Adrenal gland (tissue), 12 donors: Measurements from ENCODE around the gene UGDH. TPM values are rescaled to one million over a fixed set of nuclear protein-coding genes. Genes with fewer than 3 reads are reported as not detected.
"Not testable (repeated sequence)": the region's sequence is repeated elsewhere in the genome, so short reads cannot be mapped to it uniquely, and the experiment has no call there.

ENCODE experiments used
- DNase-seq, 7 donors: peaks; one replicate each; pipeline ENCODE4 v3.0.0-alpha.2; 2019 to 2020
- H3K27ac ChIP-seq, 5 donors: fragments of 200-600 bp; sonication (generic) in 4 of 5; 1 replicate in 3 of 5; 2 replicates in 2 of 5; pipeline versions ENCODE4 v1.5.1 to v1.8.0; 2016 to 2020; ENCODE audit warnings: mild to moderate bottlenecking in 1 of 5
- H3K27me3 ChIP-seq: fragments of 200-600 bp; 2 replicates; pipeline ENCODE4 v1.8.0; 2021
- H3K36me3 ChIP-seq, 2 donors: fragments of 200-600 bp; replicated peaks in 1 of 2; 1 replicate in 1 of 2; 2 replicates in 1 of 2; pipeline versions ENCODE4 v1.5.1 to v1.8.0; 2018 to 2022
- H3K4me1 ChIP-seq, 2 donors: fragments of 200-600 bp; replicated peaks in 1 of 2; 1 replicate in 1 of 2; 2 replicates in 1 of 2; pipeline versions ENCODE4 v1.5.1 to v1.8.0; 2018 to 2021
- H3K4me3 ChIP-seq, 4 donors: fragments of 200-600 bp; sonication (generic) in 3 of 4; one replicate each; pipeline ENCODE4 v1.5.1; 2016 to 2018
- H3K9me3 ChIP-seq, 3 donors: fragments of 200-600 bp; sonication (generic) in 1 of 3; replicated peaks in 1 of 3; 1 replicate in 2 of 3; 2 replicates in 1 of 3; pipeline versions ENCODE4 v1.5.1 to v1.8.0; 2016 to 2021
- CTCF ChIP-seq, 6 experiments: fragments of 450-650 bp in 4 of 6; fragments of 200-600 bp in 2 of 6; sonication (generic) in 1 of 6; IDR thresholded peaks; 1 replicate in 5 of 6; 2 replicates in 1 of 6; pipeline versions ENCODE4 v1.5.1 to v1.8.0; 2016 to 2021; ENCODE audit warnings: antibody characterized with exemption in 6 of 6, mild to moderate bottlenecking in 2 of 6, moderate library complexity in 1 of 6
- POLR2A ChIP-seq, 2 donors: fragments of 450-650 bp; IDR thresholded peaks; one replicate each; pipeline ENCODE4 v1.6.1; 2017; ENCODE audit warnings: antibody characterized with exemption in 2 of 2, mild to moderate bottlenecking in 2 of 2, moderate library complexity in 1 of 2
- WGBS, 4 donors: extraction: QIAGEN DNeasy Blood & Tissue Kit in 2 of 4; methylation state at CpG; one replicate each; pipeline versions ENCODE4 v1.1.5 to v1.1.7; 2013 to 2017; 5-methylcytosine and 5-hydroxymethylcytosine counted together
- intact Hi-C, 2 donors: fragments of 100-400 bp; cut with DNase I; formaldehyde crosslinking; loops; one replicate each; pipeline versions ENCODE4 v1.14.1 to v1.15.0; 2022 to 2023
- polyA plus RNA-seq, 3 donors: library from polyadenylated mRNA; stranded (reverse); fragments of 200-250 nt in 2 of 3; fragments of 350-450 nt in 1 of 3; fragmentation: Illumina TruSeq in 1 of 3; extraction: RNeasy Lipid Tissue Mini Kit (QIAGEN cat#74804) in 1 of 3; gene quantifications; one replicate each; pipeline ENCODE4 v1.2.3, GENCODE V29; 2013 to 2014
- total RNA-seq, 9 donors: library from RNA; depleted of rRNA in 4 of 9; stranded (reverse); fragments of >200 nt in 4 of 9; fragments of 120-200 nt in 1 of 9; fragmentation: NEBNext Ultra II Directional in 1 of 9; extraction: Animal tissue kit (Norgen Biotek cat#: 25700) in 1 of 9; gene quantifications; one replicate each; pipeline versions ENCODE4 v1.1.0 to v1.2.4, GENCODE V29; 2013 to 2023
- donor health status: healthy with polysubstance abuse.
- donor health status: Bipolar disorder and iron deficiency.
- donor health status: DM: yes; HTN: yes; CAD: no.
- donor health status: DM: no; HTN: no; CAD: no.
- donor health status: DM: no; HTN: no; CAD: no.
- donor health status: DM: yes; HTN: yes; CAD: no.

The UGDH gene
- total and polyA plus RNA-seq, 12 donors, result 10.6 to 93.3 (median 47.5) TPM

- Histone ChIP-seq H3K4me1 (peaks cover 0 to 15% of the 10 kb centered on the region in 2 donors), H3K4me3 (no peak overlapping the region), H3K36me3 (no peaks in the 10 kb centered on the region), H3K27ac (no peak overlapping the region), H3K9me3 (no peaks in the 10 kb centered on the region), H3K27me3 (no peaks in the 10 kb centered on the region)
- DNase-seq, result no peak
- intact Hi-C loops, result no loop called here
- TF ChIP-seq POLR2A (IDR thresholded peaks at IDR 0.05), result no peak
- TF ChIP-seq CTCF (IDR thresholded peaks at IDR 0.05), result no peak
- 73 to 77% (median 75%) methylated on average over 4 of the region's 4 CpGs for WGBS, 4 donors
Measured at GRCh38 chr4:39542611-39543012, 15.4 kb upstream of the UGDH start.

GRCh38 chr4:39541987-39542610 lies 14.9 kb upstream of the UGDH start:
- Histone ChIP-seq H3K27me3 (no peaks in the 10 kb centered on the region), H3K9me3 (no peaks in the 10 kb centered on the region), H3K27ac (no peak overlapping the region), H3K4me1 (peaks cover 0 to 10% of the 10 kb centered on the region in 2 donors), H3K36me3 (no peaks in the 10 kb centered on the region), H3K4me3 (no peak overlapping the region)
- 53 to 68% (median 62%) methylated on average over 7 of the region's 7 CpGs for WGBS, 4 donors
- intact Hi-C loops, result no loop called here
- TF ChIP-seq CTCF (IDR thresholded peaks at IDR 0.05), result no peak
- no peak for TF ChIP-seq POLR2A (IDR thresholded peaks at IDR 0.05)
- peak in 3 of 7 donors; percentile 31 to 66 (median 42) for DNase-seq

- Histone ChIP-seq H3K27me3 (no peaks in the 10 kb centered on the region), H3K9me3 (no peaks in the 10 kb centered on the region), H3K4me3 (no peak overlapping the region), H3K36me3 (no peaks in the 10 kb centered on the region), H3K4me1 (peaks cover 0 to 9% of the 10 kb centered on the region in 2 donors), H3K27ac (no peak overlapping the region)
- WGBS, 4 donors, result 84 to 88% (median 86%) methylated on average over 5 of the region's 5 CpGs
- DNase-seq, result peak in 1 of 7 donors; percentile 71
- intact Hi-C loops, result no loop called here
- TF ChIP-seq POLR2A (IDR thresholded peaks at IDR 0.05) (no peak), CTCF (IDR thresholded peaks at IDR 0.05) (no peak)
Measured at GRCh38 chr4:39539089-39539611, 11.9 kb upstream of the UGDH start.

GRCh38 chr4:39533541-39533940 lies 6.3 kb upstream of the UGDH start:
- no peak for DNase-seq
- H3K36me3 ChIP-seq, result no peaks in the 10 kb centered on the region
- 97 to 98% (median 98%) methylated on average over 3 to 5 of the region's 5 CpGs for WGBS, 4 donors
- intact Hi-C loops, result no loop called here
- no peaks in the 10 kb centered on the region for H3K27me3 ChIP-seq
- TF ChIP-seq POLR2A (IDR thresholded peaks at IDR 0.05) (no peak), CTCF (IDR thresholded peaks at IDR 0.05) (no peak)
- H3K4me1 ChIP-seq, result peaks cover 0 to 6% of the 10 kb centered on the region in 2 donors
- H3K9me3 ChIP-seq, result no peaks in the 10 kb centered on the region
- no peak overlapping the region for H3K27ac ChIP-seq
- no peak overlapping the region for H3K4me3 ChIP-seq

GRCh38 chr4:39532237-39532636 lies 5.0 kb upstream of the UGDH start:
- intact Hi-C loops, H3K36me3 ChIP-seq, H3K27ac ChIP-seq, DNase-seq, H3K4me3 ChIP-seq, H3K9me3 ChIP-seq, H3K27me3 ChIP-seq: not testable (repeated sequence)
- H3K4me1 ChIP-seq, result peaks cover 0 to 10% of the 10 kb centered on the region in 2 donors
- WGBS, 4 donors, result 76 to 85% (median 81%) methylated on average over 3 of the region's 3 CpGs
